ENCODE data around the gene KCNA1.

GRCh38 chr12:4865246-4865645 is 44.5 kb upstream of the KCNA1 start:
- TF ChIP-seq CTCF (IDR thresholded peaks at IDR 0.05) (no peak), ZFX (IDR thresholded peaks at IDR 0.05; ENCODE audit: borderline replicate concordance) (no peak)
